ENCODE measurements around the gene RPL21. TPM values are rescaled to one million over a fixed set of nuclear protein-coding genes. Genes with fewer than 3 reads are reported as not detected.
"Not testable (repeated sequence)": the region's sequence is repeated elsewhere in the genome, so short reads cannot be mapped to it uniquely, and the experiment has no call there.

The RPL21 gene
- total RNA-seq, 1 donor from 2014 or later = 1,835 TPM

DNA sequence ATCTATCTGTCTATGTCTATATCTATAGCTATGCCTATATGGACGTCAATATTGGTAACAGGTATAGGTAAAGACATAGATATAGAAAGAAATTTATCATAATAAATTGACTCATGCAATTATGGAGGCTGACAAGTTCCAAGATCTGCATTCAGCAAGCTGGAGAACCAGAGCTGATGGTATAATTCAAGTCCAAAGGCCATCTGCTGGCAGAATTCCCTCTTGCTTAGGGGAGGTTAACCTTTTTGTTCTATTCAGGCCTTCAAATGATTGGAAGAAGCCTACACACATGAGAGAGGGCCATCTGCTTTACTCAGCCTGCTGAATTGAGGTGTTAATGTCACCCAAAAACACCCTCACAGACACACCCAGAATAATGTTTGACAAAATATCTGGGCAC lies 30.1 kb downstream of the RPL21 start:
- Histone ChIP-seq H3K9ac (ENCODE audit: low read depth in 1 of 3, low read length in 3 of 3) (no peak overlapping the region), H3K27me3 (ENCODE audit: control insufficient read depth in 3 of 3, insufficient read depth in 3 of 3, low read length in 3 of 3) (peaks cover 0 to 4% (median 0%) of the 10 kb centered on the region in 3 donors), H3K36me3 (ENCODE audit: control insufficient read depth in 3 of 3, insufficient read depth in 3 of 3, low read length in 3 of 3) (no peaks in the 10 kb centered on the region), H3K4me3 (ENCODE audit: low read length in 3 of 3) (no peak overlapping the region), H3K9me3 (ENCODE audit: control insufficient read depth in 3 of 3, low read length in 3 of 3) (no peaks in the 10 kb centered on the region), H3K27ac (ENCODE audit: low read depth, low read length) (no peak overlapping the region), H3K4me1 (ENCODE audit: control insufficient read depth in 3 of 3, insufficient read depth in 3 of 3, low read length in 3 of 3) (no peaks in the 10 kb centered on the region)

DNA sequence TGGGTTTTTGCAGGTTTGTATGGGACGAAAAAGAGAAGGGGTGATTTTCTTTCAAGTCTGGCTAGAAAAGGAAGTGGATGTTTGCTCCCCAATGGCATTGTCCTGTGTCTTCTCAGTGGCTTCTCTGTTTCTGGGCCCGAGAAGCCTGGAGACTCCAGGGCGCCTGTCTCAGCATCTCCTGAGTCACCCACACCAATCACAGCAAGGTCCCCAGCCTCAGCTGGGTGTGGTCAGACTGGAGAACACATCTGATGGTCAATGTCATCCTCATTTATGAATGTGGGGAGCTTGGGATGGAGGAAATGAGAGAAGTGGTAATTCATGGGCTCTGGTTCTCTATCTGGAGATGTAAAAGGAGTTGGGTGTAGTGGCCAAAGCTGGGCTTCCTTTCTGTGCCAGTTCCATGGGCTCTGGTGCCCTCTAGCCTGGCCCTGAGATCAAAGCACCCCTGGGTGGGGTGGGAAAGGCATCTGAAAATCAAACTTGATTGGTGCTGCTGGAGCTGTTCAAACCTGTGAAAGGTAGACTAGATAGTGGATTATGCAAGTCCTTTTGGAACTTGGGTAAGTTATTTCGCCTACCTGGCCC lies 32.6 kb downstream of the RPL21 start:
- Histone ChIP-seq H3K9ac (ENCODE audit: low read depth in 1 of 3, low read length in 3 of 3) (no peak overlapping the region), H3K4me3 (ENCODE audit: low read length in 3 of 3) (no peak overlapping the region), H3K9me3 (ENCODE audit: control insufficient read depth in 3 of 3, low read length in 3 of 3) (no peaks in the 10 kb centered on the region), H3K4me1 (ENCODE audit: control insufficient read depth in 3 of 3, insufficient read depth in 3 of 3, low read length in 3 of 3) (no peaks in the 10 kb centered on the region), H3K27me3 (ENCODE audit: control insufficient read depth in 3 of 3, insufficient read depth in 3 of 3, low read length in 3 of 3) (peaks cover 0 to 4% (median 0%) of the 10 kb centered on the region in 3 donors), H3K36me3 (ENCODE audit: control insufficient read depth in 3 of 3, insufficient read depth in 3 of 3, low read length in 3 of 3) (no peaks in the 10 kb centered on the region), H3K27ac (ENCODE audit: low read depth, low read length) (no peak overlapping the region)

DNA sequence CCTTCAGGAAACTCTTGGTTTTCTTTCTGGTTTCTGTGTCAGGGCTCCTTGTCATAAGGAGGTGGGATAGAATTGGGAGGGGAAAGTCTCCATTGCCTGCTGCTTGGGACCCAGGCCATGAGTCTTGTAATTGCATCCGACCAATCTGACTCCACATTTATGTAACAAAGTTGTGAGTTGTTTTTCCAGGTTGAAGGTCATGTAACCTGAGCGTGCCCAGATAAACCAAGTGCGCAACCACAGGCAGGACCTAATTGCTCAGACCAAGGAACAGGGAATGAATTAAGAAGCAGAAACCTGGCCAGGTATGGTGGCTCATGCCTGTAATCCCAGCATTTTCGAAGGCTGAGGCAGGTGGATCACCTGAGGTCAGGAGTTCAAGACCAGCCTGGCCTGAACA lies 37.0 kb downstream of the RPL21 start:
- peaks cover 0 to 4% (median 0%) of the 10 kb centered on the region in 3 donors for H3K27me3 ChIP-seq (ENCODE audit: control insufficient read depth in 3 of 3, insufficient read depth in 3 of 3, low read length in 3 of 3)

DNA sequence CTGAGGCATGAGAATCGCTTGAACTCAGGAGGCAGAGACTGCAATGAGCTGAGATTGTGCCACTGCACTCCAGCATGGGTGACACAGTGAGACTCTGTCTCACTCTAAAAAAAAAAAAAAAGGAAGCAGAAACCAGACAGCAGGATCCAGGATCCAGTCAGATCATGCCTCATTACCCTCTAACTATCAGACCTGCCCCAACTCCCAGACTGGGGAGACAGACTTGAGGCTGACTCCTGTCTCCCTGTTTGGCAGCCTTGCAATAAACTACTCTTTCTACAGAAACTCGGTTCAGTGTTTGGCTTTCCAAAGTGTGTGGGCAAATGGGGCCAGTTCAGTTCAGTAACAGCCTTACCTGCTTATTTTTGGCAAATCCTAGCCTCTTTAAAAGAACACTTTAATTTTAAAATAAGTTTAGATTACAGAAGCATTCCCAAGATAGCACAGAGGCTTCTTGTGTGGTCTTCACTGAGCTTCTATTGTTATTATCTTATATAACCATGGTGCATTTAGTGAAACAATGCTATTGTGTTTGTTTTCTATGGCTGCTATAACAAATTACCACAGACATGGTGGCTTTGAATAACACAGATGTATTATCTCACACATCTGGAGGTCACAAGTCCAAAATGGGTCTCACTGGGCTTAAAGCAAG lies 37.8 kb downstream of the RPL21 start:
- H3K4me1 ChIP-seq (ENCODE audit: control insufficient read depth in 3 of 3, insufficient read depth in 3 of 3, low read length in 3 of 3) = no peaks in the 10 kb centered on the region
- no peaks in the 10 kb centered on the region for H3K9me3 ChIP-seq (ENCODE audit: control insufficient read depth in 3 of 3, low read length in 3 of 3)
- H3K27me3 ChIP-seq (ENCODE audit: control insufficient read depth in 3 of 3, insufficient read depth in 3 of 3, low read length in 3 of 3) = peaks cover 0 to 4% (median 0%) of the 10 kb centered on the region in 3 donors
- no peak overlapping the region for H3K27ac ChIP-seq (ENCODE audit: low read depth, low read length)
- no peaks in the 10 kb centered on the region for H3K36me3 ChIP-seq (ENCODE audit: control insufficient read depth in 3 of 3, insufficient read depth in 3 of 3, low read length in 3 of 3)
- H3K9ac ChIP-seq (ENCODE audit: low read depth in 1 of 3, low read length in 3 of 3) = no peak overlapping the region
- H3K4me3 ChIP-seq (ENCODE audit: low read length in 3 of 3) = no peak overlapping the region

More for the DNA sequence above, 37.0 kb downstream of the RPL21 start:
- Histone ChIP-seq H3K9ac (ENCODE audit: low read depth in 1 of 3, low read length in 3 of 3) (no peak overlapping the region), H3K4me1 (ENCODE audit: control insufficient read depth in 3 of 3, insufficient read depth in 3 of 3, low read length in 3 of 3) (no peaks in the 10 kb centered on the region), H3K4me3 (ENCODE audit: low read length in 3 of 3) (no peak overlapping the region), H3K36me3 (ENCODE audit: control insufficient read depth in 3 of 3, insufficient read depth in 3 of 3, low read length in 3 of 3) (no peaks in the 10 kb centered on the region), H3K9me3 (ENCODE audit: control insufficient read depth in 3 of 3, low read length in 3 of 3) (no peaks in the 10 kb centered on the region), H3K27ac (ENCODE audit: low read depth, low read length) (no peak overlapping the region)

DNA sequence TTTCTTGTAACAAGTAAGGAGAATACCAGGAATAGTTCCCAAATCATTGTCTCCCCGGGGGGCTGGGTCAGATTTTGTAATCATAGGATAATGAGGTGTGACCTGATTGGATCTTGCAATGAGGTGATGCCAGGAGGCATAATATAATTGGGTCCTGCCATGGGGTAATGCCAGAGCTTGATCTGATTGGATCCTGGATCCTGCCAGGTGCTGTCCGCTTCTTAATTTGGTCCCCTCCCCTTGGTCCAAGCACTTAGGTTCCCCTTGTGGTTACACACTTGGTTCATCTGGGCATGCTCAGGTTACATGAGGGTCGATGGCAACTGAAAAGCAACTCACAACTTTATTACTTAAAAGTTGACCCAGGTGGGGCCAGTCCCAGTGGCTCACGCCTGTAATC lies 39.4 kb downstream of the RPL21 start:
- Histone ChIP-seq H3K9ac (ENCODE audit: low read depth in 1 of 3, low read length in 3 of 3) (no peak overlapping the region), H3K4me3 (ENCODE audit: low read length in 3 of 3) (no peak overlapping the region), H3K9me3 (ENCODE audit: control insufficient read depth in 3 of 3, low read length in 3 of 3) (no peaks in the 10 kb centered on the region), H3K27me3 (ENCODE audit: control insufficient read depth in 3 of 3, insufficient read depth in 3 of 3, low read length in 3 of 3) (peaks cover 0 to 6% (median 0%) of the 10 kb centered on the region in 3 donors), H3K27ac (ENCODE audit: low read depth, low read length) (no peak overlapping the region), H3K36me3 (ENCODE audit: control insufficient read depth in 3 of 3, insufficient read depth in 3 of 3, low read length in 3 of 3) (no peaks in the 10 kb centered on the region), H3K4me1 (ENCODE audit: control insufficient read depth in 3 of 3, insufficient read depth in 3 of 3, low read length in 3 of 3) (no peaks in the 10 kb centered on the region)

DNA sequence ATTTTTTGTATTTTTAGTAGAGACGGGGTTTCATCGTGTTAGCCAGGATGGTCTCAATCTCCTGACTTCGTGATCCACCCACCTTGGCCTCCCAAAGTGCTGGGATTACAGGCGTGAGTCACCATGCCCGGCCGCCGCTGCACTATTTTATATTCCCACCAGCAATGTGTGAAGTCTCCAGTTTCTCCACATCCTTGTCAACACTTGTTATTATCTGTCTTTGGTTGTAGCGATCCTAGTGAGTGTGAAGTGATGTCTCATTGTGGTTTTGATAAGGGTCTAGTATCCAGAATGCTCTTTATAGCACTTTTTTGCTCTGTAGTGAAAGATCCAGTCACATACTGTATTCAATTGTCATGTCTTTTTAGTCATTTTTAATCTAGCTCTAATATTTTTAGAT lies 40.6 kb downstream of the RPL21 start:
- H3K9me3 ChIP-seq (ENCODE audit: control insufficient read depth in 3 of 3, low read length in 3 of 3); H3K27ac ChIP-seq (ENCODE audit: low read depth, low read length); H3K4me1 ChIP-seq (ENCODE audit: control insufficient read depth in 3 of 3, insufficient read depth in 3 of 3, low read length in 3 of 3); H3K4me3 ChIP-seq (ENCODE audit: low read length in 3 of 3); H3K27me3 ChIP-seq (ENCODE audit: control insufficient read depth in 3 of 3, insufficient read depth in 3 of 3, low read length in 3 of 3); H3K36me3 ChIP-seq (ENCODE audit: control insufficient read depth in 3 of 3, insufficient read depth in 3 of 3, low read length in 3 of 3); H3K9ac ChIP-seq (ENCODE audit: low read depth in 1 of 3, low read length in 3 of 3): not testable (repeated sequence)

DNA sequence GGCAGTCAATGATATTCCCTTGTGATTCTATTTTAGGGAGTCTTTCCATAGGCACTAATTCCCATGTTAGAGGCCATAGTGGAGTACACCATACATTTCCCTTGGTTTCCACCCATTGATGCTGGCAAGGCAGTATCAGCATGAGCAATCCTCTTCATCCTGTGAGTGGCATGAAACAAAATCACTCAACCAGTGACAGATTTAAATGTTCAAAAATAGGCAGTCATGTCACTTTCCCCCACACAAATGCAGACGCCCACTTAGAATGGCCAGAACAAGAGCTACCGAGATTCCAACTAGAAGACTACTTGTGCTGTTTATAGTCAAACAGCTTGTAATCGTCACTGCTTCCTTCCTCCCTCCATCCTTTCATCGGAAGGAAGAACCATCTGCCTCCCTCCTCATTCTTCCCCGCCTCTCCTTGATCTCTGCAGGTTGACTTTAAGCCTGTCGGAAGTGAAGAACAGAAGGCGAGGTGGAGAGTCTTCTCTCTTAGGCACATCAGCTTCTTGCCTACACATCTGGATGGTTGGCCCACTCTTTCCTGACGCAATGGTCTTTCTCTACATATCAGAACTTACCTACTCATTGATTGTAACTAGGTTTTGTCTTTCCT lies 41.8 kb downstream of the RPL21 start:
- no peaks in the 10 kb centered on the region for H3K9me3 ChIP-seq (ENCODE audit: control insufficient read depth in 3 of 3, low read length in 3 of 3)
- H3K27me3 ChIP-seq (ENCODE audit: control insufficient read depth in 3 of 3, insufficient read depth in 3 of 3, low read length in 3 of 3) = peaks cover 2 to 13% (median 2%) of the 10 kb centered on the region in 3 donors
- no peak overlapping the region for H3K4me3 ChIP-seq (ENCODE audit: low read length in 3 of 3)
- no peak overlapping the region for H3K27ac ChIP-seq (ENCODE audit: low read depth, low read length)
- H3K4me1 ChIP-seq (ENCODE audit: control insufficient read depth in 3 of 3, insufficient read depth in 3 of 3, low read length in 3 of 3) = no peaks in the 10 kb centered on the region
- no peak overlapping the region for H3K9ac ChIP-seq (ENCODE audit: low read depth in 1 of 3, low read length in 3 of 3)
- no peaks in the 10 kb centered on the region for H3K36me3 ChIP-seq (ENCODE audit: control insufficient read depth in 3 of 3, insufficient read depth in 3 of 3, low read length in 3 of 3)

DNA sequence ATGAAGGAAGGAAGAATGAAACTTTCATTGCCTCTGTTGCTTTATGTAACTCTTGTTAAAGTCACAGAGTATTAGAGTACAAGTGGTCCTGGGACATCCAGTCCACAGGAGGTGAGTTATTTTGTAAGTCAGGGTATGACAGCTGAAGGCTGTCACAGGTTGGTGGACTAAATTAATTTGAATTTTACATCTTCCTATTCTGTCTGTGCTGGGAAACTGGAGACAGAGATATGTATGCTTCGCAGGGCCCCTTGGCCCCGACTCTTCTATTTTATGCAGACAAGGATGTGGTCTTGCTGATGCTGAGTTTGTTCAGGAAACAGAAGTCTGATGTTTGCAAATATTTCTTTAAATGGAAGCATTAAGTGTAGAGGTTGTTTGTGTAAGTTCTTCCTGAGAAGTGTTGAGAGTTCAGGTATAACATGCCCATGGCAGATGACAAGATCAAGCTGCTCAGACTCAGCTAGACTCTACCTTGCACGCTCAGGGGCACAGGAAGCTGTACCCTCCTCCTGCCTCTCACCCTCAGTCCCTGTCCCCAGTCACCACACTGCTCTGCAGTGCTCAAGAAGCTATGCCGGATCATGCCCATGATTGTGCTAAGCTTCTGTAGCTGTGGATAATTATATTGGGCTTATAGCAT lies 42.6 kb downstream of the RPL21 start:
- no peak overlapping the region for H3K27ac ChIP-seq (ENCODE audit: low read depth, low read length)
- H3K4me3 ChIP-seq (ENCODE audit: low read length in 3 of 3) = no peak overlapping the region
- H3K9ac ChIP-seq (ENCODE audit: low read depth in 1 of 3, low read length in 3 of 3) = no peak overlapping the region
- no peaks in the 10 kb centered on the region for H3K36me3 ChIP-seq (ENCODE audit: control insufficient read depth in 3 of 3, insufficient read depth in 3 of 3, low read length in 3 of 3)
- no peaks in the 10 kb centered on the region for H3K9me3 ChIP-seq (ENCODE audit: control insufficient read depth in 3 of 3, low read length in 3 of 3)
- H3K4me1 ChIP-seq (ENCODE audit: control insufficient read depth in 3 of 3, insufficient read depth in 3 of 3, low read length in 3 of 3) = no peaks in the 10 kb centered on the region
- peaks cover 2 to 13% (median 2%) of the 10 kb centered on the region in 3 donors for H3K27me3 ChIP-seq (ENCODE audit: control insufficient read depth in 3 of 3, insufficient read depth in 3 of 3, low read length in 3 of 3)

DNA sequence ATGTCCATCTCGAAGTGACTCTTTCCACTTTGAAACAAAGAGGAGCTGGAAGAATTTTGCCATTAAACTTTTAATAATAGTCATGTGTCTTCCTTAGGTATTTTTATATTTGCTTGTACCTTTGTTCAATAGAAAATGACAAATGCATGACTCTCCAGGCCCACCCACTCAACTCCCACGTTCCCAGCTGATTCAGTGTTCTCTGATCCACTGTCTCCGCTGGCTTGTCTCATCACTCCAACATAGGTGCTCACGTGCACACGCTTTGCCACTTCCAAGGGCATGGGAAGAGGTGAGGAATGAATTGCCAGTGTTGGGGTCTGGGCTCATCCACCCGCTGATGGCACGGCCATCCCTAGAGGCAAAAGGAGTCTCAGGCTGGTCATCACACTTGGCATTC lies 43.7 kb downstream of the RPL21 start:
- H3K27ac ChIP-seq (ENCODE audit: low read depth, low read length) = no peak overlapping the region
- H3K4me3 ChIP-seq (ENCODE audit: low read length in 3 of 3) = no peak overlapping the region
- peaks cover 2 to 13% (median 5%) of the 10 kb centered on the region in 3 donors for H3K27me3 ChIP-seq (ENCODE audit: control insufficient read depth in 3 of 3, insufficient read depth in 3 of 3, low read length in 3 of 3)

DNA sequence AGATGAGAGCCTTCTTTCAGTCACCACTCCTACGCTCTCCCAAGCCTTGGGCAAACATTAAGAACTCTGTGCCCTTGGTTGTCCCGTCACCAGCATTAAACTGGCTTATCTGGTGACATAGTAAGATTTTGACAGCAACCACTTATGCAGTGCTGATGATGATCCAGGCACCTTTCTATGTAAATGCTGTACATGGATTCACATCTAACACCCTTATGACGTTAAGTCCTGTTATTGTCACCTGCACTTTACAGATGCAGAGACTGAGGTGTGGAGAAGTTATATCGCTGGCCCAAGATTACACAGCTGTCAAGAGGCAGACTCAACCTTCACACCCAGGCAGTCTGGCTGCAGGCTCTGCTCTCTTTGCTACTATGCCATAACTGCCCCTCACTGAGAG lies 44.3 kb downstream of the RPL21 start:
- Histone ChIP-seq H3K4me1 (ENCODE audit: control insufficient read depth in 3 of 3, insufficient read depth in 3 of 3, low read length in 3 of 3) (no peaks in the 10 kb centered on the region), H3K4me3 (ENCODE audit: low read length in 3 of 3) (no peak overlapping the region), H3K9ac (ENCODE audit: low read depth in 1 of 3, low read length in 3 of 3) (no peak overlapping the region), H3K36me3 (ENCODE audit: control insufficient read depth in 3 of 3, insufficient read depth in 3 of 3, low read length in 3 of 3) (no peaks in the 10 kb centered on the region), H3K9me3 (ENCODE audit: control insufficient read depth in 3 of 3, low read length in 3 of 3) (no peaks in the 10 kb centered on the region), H3K27me3 (ENCODE audit: control insufficient read depth in 3 of 3, insufficient read depth in 3 of 3, low read length in 3 of 3) (peaks cover 2 to 13% (median 5%) of the 10 kb centered on the region in 3 donors), H3K27ac (ENCODE audit: low read depth, low read length) (no peak overlapping the region)

More for the DNA sequence above, 43.7 kb downstream of the RPL21 start:
- Histone ChIP-seq H3K9me3 (ENCODE audit: control insufficient read depth in 3 of 3, low read length in 3 of 3) (no peaks in the 10 kb centered on the region), H3K4me1 (ENCODE audit: control insufficient read depth in 3 of 3, insufficient read depth in 3 of 3, low read length in 3 of 3) (no peaks in the 10 kb centered on the region), H3K36me3 (ENCODE audit: control insufficient read depth in 3 of 3, insufficient read depth in 3 of 3, low read length in 3 of 3) (no peaks in the 10 kb centered on the region), H3K9ac (ENCODE audit: low read depth in 1 of 3, low read length in 3 of 3) (no peak overlapping the region)
